Heart left ventricle (tissue), 16 donors: ENCODE data around the gene CDH11. TPM values are rescaled to one million over a fixed set of nuclear protein-coding genes. Genes with fewer than 3 reads are reported as not detected.

Experiments
- ATAC-seq, 4 donors: fragments of 200-7000 bp; cut with Tn5 transposase; one replicate each; pipeline ENCODE4 v1.9.1; 2020 to 2022; ENCODE audit warnings: moderate library complexity in 4 of 4, mild to moderate bottlenecking in 3 of 4, moderate number of reproducible peaks in 1 of 4
- DNase-seq, 5 donors: peaks; one replicate each; pipeline ENCODE4 v3.0.0-alpha.2; 2020
- H3K27ac ChIP-seq, 12 donors: fragments of 200-600 bp; sonication (generic) in 4 of 12; one replicate each; pipeline versions ENCODE4 v1.5.0 to v1.8.0; 2016 to 2022; ENCODE audit warnings: mild to moderate bottlenecking in 2 of 12
- H3K27me3 ChIP-seq, 9 donors: fragments of 200-600 bp; sonication (generic) in 2 of 9; one replicate each; pipeline versions ENCODE4 v1.5.1 to v1.8.0; 2016 to 2022; ENCODE audit warnings: mild to moderate bottlenecking in 3 of 9
- H3K36me3 ChIP-seq, 9 donors: fragments of 200-600 bp; sonication (generic) in 2 of 9; one replicate each; pipeline versions ENCODE4 v1.5.0 to v1.8.0; 2018 to 2022; ENCODE audit warnings: mild to moderate bottlenecking in 2 of 9
- H3K4me1 ChIP-seq, 12 donors: fragments of 200-600 bp; sonication (generic) in 4 of 12; one replicate each; pipeline versions ENCODE4 v1.5.0 to v1.8.0; 2016 to 2022; ENCODE audit warnings: mild to moderate bottlenecking in 3 of 12
- H3K4me3 ChIP-seq, 12 donors: fragments of 200-600 bp; sonication (generic) in 4 of 12; one replicate each; pipeline versions ENCODE4 v1.5.0 to v1.8.0; 2017 to 2022; ENCODE audit warnings: mild to moderate bottlenecking in 9 of 12, moderate library complexity in 4 of 12
- H3K9me3 ChIP-seq, 12 donors: fragments of 200-600 bp; sonication (generic) in 4 of 12; one replicate each; pipeline versions ENCODE4 v1.5.0 to v1.8.0; 2016 to 2022; ENCODE audit warnings: mild to moderate bottlenecking in 1 of 12
- POLR2A ChIP-seq, 2 donors: fragments of 450-650 bp; IDR thresholded peaks; one replicate each; pipeline ENCODE4 v1.6.1; 2017; ENCODE audit warnings: antibody characterized with exemption in 2 of 2, mild to moderate bottlenecking in 2 of 2, moderate library complexity in 2 of 2
- WGBS, 4 donors: extraction: QIAGEN DNeasy Blood & Tissue Kit in 2 of 4; methylation state at CpG; one replicate each; pipeline versions ENCODE4 v1.1.5 to v1.1.7; 2013 to 2018; 5-methylcytosine and 5-hydroxymethylcytosine counted together
- intact Hi-C, 10 donors: fragments of 100-400 bp; cut with DNase I; formaldehyde crosslinking; loops; one replicate each; pipeline versions ENCODE4 v1.11.1 to v1.14.2; 2022
- polyA plus RNA-seq, 2 donors: library from polyadenylated mRNA; stranded (reverse); fragments of 200-250 nt; gene quantifications; one replicate each; pipeline ENCODE4 v1.2.3, GENCODE V29; 2013
- total RNA-seq, 9 donors: library from RNA; depleted of rRNA in 2 of 9; stranded (reverse); fragments of >200 nt in 2 of 9; fragmentation: NEBNext Ultra II Directional in 3 of 9; extraction: Animal tissue kit (Norgen Biotek cat#: 25700) in 3 of 9; gene quantifications; one replicate each; pipeline versions ENCODE4 v1.1.0 to v1.2.4, GENCODE V29; 2016 to 2023
- TF ChIP-seq, protein P1 (sequence below), 12 donors: fragments of 200-600 bp; sonication (generic) in 4 of 12; IDR thresholded peaks; one replicate each; pipeline versions ENCODE4 v1.5.0 to v1.8.0; 2018 to 2022; ENCODE audit warnings: antibody characterized with exemption in 12 of 12, mild to moderate bottlenecking in 5 of 12
- donor health status: ischemic (EF 13 %, LVEDD 7.1; RV severe dilation, severe dysfunction).
- donor health status: healthy with polysubstance abuse.
- donor health status: DM: no; HTN: yes; CAD: no.
- donor health status: DM: no; HTN: no; CAD: no.
- donor health status: ischemic (EF 25% LVEDD 6.9; RV normal size, moderate dysfunction).
- donor health status: ischemic (EF 25% LVEDD 5.7; RV mildly dilated, moderate dysfunction).
- donor health status: healthy.
- donor health status: DM: yes; HTN: yes; CAD: no.
- donor health status: ischemic (EF 35%, LVEDD 5.7; RV mildly dilated, moderate dysfunction).
- donor health status: nonischemic (EF 11% LVEDD 7.7; RV severe dilation, severe dysfunction).
- donor health status: DM: yes; HTN: yes; CAD: no.
- donor health status: PGD.
- donor health status: ischemic (EF 29% LVEDD 5.4; RV normal size, mild dysfunction).
- donor health status: nonischemic (EF 23%, LVEDD 6.1; RV moderate dilation, normal function).

The CDH11 gene
- total and polyA plus RNA-seq, 11 donors, result 1.4 to 37.1 (median 7.4) TPM

GRCh38 chr16:65062736-65063583, 58.9 kb downstream of the CDH11 start:
- H3K36me3 ChIP-seq, result no peaks in the 10 kb centered on the region
- H3K9me3 ChIP-seq, result no peaks in the 10 kb centered on the region
- peaks cover 0 to 1% (median 0%) of the 10 kb centered on the region in 12 donors for H3K4me1 ChIP-seq
- WGBS, 4 donors, result 78 to 84% (median 80%) methylated on average over 8 of the region's 8 CpGs
- H3K4me3 ChIP-seq, result no peak overlapping the region
- DNase-seq (no peak), ATAC-seq (no peak)
- no peak overlapping the region for H3K27ac ChIP-seq
- intact Hi-C loops, result no loop called here
- no peaks in the 10 kb centered on the region for H3K27me3 ChIP-seq
- TF ChIP-seq, protein P1, sequence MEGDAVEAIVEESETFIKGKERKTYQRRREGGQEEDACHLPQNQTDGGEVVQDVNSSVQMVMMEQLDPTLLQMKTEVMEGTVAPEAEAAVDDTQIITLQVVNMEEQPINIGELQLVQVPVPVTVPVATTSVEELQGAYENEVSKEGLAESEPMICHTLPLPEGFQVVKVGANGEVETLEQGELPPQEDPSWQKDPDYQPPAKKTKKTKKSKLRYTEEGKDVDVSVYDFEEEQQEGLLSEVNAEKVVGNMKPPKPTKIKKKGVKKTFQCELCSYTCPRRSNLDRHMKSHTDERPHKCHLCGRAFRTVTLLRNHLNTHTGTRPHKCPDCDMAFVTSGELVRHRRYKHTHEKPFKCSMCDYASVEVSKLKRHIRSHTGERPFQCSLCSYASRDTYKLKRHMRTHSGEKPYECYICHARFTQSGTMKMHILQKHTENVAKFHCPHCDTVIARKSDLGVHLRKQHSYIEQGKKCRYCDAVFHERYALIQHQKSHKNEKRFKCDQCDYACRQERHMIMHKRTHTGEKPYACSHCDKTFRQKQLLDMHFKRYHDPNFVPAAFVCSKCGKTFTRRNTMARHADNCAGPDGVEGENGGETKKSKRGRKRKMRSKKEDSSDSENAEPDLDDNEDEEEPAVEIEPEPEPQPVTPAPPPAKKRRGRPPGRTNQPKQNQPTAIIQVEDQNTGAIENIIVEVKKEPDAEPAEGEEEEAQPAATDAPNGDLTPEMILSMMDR (IDR thresholded peaks at IDR 0.05), result no peak
- no peak for TF ChIP-seq POLR2A (IDR thresholded peaks at IDR 0.05)

DNA sequence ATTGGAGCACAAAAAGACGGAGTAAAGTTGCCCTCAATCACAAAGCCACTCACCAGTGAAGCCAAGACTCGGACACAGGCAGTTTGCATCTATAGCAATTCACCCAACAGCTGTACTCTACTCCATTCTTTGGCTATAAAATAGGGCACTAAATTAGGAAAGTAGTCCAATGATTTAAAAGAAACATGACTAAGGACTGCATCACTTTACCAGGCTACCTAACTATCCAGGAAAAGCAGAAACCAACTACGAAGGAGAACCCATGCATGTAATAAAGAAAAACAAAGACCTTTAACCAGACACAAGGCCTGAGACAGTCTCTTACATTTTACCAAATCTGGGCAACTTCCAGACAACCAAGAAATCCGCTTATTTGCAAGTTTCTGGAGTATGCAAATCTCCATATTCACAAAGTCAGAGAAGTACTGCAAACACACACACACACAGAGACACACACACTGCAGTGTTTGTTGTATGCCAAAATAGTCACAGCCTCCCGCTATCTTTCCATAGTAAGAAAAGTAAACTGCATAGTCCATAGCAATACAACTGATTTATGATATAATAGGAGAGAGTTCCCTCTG, 59.8 kb downstream of the CDH11 start:
- TF ChIP-seq, protein P1 (IDR thresholded peaks at IDR 0.05), result no peak
- no peak for TF ChIP-seq POLR2A (IDR thresholded peaks at IDR 0.05)
- 79 to 88% (median 83%) methylated on average over 5 of the region's 5 CpGs for WGBS, 4 donors
- DNase-seq (no peak), ATAC-seq (no peak)
- H3K4me1 ChIP-seq, result no peaks in the 10 kb centered on the region
- no peaks in the 10 kb centered on the region for H3K27me3 ChIP-seq
- intact Hi-C loops, result no loop called here
- H3K4me3 ChIP-seq, result no peak overlapping the region
- no peaks in the 10 kb centered on the region for H3K9me3 ChIP-seq
- H3K36me3 ChIP-seq, result no peaks in the 10 kb centered on the region
- H3K27ac ChIP-seq, result no peak overlapping the region

DNA sequence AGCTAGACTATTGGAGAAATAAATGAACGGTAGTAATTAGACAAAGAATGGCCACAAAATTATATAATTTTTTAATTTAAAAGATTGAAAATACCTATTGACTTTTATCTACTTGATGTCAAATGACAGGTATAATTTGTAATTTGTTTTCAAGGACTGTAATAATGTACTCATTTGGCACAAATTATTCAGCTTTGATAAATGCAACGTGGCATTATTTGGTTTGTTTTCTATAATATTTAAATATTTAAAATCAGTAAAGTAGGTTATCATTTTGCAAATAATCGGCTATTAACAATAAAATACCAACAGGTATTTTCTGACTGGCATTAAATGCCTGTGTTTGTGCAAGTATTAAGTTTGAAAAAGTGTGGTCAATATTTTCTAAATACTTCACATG, 60.6 kb downstream of the CDH11 start:
- DNase-seq, result no peak
- H3K27ac ChIP-seq, result no peak overlapping the region
- H3K36me3 ChIP-seq, result no peaks in the 10 kb centered on the region
- H3K9me3 ChIP-seq, result no peaks in the 10 kb centered on the region
- intact Hi-C loops, result no loop called here
- H3K27me3 ChIP-seq, result no peaks in the 10 kb centered on the region
- WGBS, 4 donors, result 79 to 89% (median 88%) methylated on average over 3 of the region's 3 CpGs
- H3K4me3 ChIP-seq, result no peak overlapping the region
- TF ChIP-seq POLR2A (IDR thresholded peaks at IDR 0.05), result no peak
- TF ChIP-seq, protein P1 (IDR thresholded peaks at IDR 0.05), result no peak
- ATAC-seq, result no peak
- no peaks in the 10 kb centered on the region for H3K4me1 ChIP-seq

DNA sequence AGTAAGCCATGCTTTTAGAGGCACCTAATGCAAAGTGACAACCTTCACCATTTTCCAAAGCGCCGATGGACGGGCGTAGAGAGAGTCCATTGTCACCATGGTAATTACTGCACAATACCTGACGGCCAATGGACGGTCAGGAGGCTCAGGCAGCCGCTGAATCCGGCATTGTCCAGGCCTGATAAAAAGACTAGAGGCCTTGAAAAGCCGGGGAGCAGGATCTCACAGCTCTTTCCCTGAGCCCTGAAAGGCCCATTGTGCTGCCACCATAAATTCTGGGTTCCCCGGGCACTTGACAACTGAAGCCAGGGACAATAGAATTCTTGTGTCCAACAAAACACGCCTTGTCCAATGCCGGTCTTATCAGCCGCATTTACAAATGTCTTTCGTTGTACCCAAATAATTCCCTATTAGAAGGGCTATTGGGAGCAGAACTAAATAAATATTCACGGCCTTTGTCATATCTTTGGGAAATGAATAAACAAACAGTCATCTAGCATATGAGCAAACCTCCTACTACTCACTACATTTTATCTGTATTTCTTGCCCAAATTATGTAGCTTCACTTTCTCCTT, 62.4 kb downstream of the CDH11 start:
- no peaks in the 10 kb centered on the region for H3K36me3 ChIP-seq
- no peaks in the 10 kb centered on the region for H3K4me1 ChIP-seq
- 77 to 80% (median 79%) methylated on average over 15 of the region's 15 CpGs for WGBS, 4 donors
- H3K27me3 ChIP-seq, result no peaks in the 10 kb centered on the region
- TF ChIP-seq, protein P1 (IDR thresholded peaks at IDR 0.05), result no peak
- TF ChIP-seq POLR2A (IDR thresholded peaks at IDR 0.05), result no peak
- no peaks in the 10 kb centered on the region for H3K9me3 ChIP-seq
- no peak overlapping the region for H3K27ac ChIP-seq
- H3K4me3 ChIP-seq, result no peak overlapping the region
- intact Hi-C loops, result no loop called here
- ATAC-seq (no peak), DNase-seq (no peak)
